Stimulated activated CD4-positive, alpha-beta T cell treated with anti-CD3 and anti-CD28 coated beads, Interleukin-15, amount 100 ng/mL, for 24 hours (primary cell): ENCODE results near the gene FBF1.
A peak's percentile ranks its signal among the peaks of the same experiment; 100 is the strongest.
"Not testable (repeated sequence)": the region's sequence is repeated elsewhere in the genome, so short reads cannot be mapped to it uniquely, and the experiment has no call there.

Experiments used
- DNase-seq: peaks from one replicate; pipeline ENCODE4 v3.0.0-alpha.2; 2020

FBF1 gene

GRCh38 chr17:75872434-75873351 lies 68.1 kb downstream of the FBF1 start:
- DNase-seq = peak; percentile 46

DNA sequence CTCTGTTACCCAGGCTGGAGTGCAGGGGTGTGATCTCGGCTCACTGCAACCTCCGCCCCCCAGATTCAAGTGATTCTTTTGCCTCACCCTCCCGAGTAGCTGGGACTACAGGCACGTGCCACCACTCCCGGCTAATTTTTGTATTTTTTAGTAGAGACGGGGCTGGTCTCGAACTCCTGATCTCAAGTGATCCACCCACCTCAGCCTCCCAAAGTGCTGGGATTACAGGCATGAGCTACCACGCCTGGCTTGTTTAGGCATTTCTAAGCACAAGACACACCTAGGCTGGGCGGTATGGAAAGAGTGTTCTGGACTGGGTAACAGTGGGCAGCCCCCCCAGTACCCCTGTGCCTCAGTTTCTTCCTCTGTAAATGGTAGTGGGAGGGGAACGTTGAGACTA lies 70.6 kb downstream of the FBF1 start:
- not testable (repeated sequence) for DNase-seq

- no peak for DNase-seq
Measured at GRCh38 chr17:75869282-75870141, 71.3 kb downstream of the FBF1 start.

DNA sequence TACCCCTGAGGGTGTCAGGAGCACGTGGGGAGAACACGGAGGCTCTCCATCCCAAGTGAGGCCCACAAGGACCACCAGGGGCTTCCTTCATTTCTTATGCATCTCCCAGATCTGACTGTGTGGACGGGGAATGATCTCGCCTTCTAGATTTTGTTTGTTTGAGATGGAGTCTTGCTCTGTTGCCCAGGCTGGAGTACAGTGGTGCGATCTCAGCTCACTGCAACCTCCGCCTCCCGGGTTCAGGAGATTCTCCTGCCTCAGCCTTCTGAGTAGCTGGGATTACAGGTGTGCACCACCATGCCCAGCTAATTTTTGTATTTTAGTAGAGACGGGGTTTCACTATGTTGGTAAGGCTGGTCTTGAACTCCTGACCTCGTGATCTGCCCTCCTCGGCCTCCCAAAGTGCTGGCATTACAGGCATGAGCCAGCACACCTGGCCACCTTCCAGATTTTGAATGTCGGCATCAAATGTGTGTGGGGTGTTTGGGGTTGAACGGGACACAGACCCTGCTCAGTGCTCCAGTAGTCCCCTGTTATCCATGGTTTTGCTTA lies 72.0 kb downstream of the FBF1 start:
- not testable (repeated sequence) for DNase-seq

- DNase-seq = not testable (repeated sequence)
Measured at GRCh38 chr17:75865404-75866188, 75.2 kb downstream of the FBF1 start.

- not testable (repeated sequence) for DNase-seq
Measured at GRCh38 chr17:75864887-75865286, 76.0 kb downstream of the FBF1 start.

DNA sequence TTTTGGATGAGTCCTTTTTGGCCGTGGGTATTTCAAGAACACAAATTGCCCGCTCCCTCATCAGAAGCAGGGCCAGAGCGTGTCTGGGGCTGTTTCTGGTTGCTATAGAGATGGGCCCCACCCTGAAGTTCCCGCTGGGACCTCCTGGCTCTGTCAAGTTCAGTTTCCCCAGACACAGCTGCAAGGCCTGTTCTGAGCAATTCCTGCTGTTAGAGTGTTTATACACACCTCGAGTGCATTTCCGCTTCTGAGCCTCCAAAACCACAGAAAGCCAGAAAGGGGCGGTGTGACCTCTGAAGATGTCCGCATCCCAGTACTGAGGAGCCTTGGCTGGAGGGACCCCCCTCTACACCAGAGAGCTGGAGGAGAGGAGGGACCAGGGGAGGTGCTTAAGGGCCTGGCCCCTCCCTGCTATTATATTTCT lies 76.4 kb downstream of the FBF1 start:
- peak; percentile 50 for DNase-seq

GRCh38 chr17:75861927-75862317 lies 78.9 kb downstream of the FBF1 start:
- no peak for DNase-seq
